ENCODE results near the gene TSPAN31. TPM values are rescaled to one million over a fixed set of nuclear protein-coding genes. Genes with fewer than 3 reads are reported as not detected.

TSPAN31 gene
- total RNA-seq, 1 donor from 2014 or later = 109 TPM

DNA sequence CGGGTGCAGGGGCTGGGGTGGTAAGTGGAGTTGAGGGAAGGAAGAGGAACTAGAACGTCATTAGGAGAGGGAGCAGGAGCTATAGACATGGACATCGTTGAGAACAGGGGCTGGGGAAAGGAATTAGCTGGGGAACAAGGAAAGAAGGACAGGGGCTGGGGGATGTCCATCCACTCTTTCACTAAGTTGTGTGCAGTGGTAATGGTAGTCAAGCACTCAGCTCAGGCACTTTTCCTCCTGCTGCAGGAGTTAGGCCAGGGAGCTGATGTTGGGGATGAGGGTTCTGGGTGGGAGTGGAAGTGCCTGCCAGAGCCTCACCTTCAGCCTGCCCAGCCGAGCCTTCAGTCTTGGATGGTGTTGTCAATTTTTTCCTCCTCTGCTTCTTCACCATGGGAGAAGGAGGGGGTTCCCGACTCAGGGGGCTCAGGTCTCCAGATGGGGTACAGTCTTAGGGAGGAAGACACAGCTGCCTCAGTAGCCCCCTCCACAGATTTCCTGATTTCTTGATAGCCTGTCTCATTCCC lies 15.5 kb upstream of the TSPAN31 start:
- no peak for DNase-seq (ENCODE audit: low read depth)
- H3K27me3 ChIP-seq (ENCODE audit: control insufficient read depth, insufficient read depth, low read length) = peaks cover 7% of the 10 kb centered on the region
- H3K4me3 ChIP-seq (ENCODE audit: low read depth, low read length) = no peak overlapping the region

DNA sequence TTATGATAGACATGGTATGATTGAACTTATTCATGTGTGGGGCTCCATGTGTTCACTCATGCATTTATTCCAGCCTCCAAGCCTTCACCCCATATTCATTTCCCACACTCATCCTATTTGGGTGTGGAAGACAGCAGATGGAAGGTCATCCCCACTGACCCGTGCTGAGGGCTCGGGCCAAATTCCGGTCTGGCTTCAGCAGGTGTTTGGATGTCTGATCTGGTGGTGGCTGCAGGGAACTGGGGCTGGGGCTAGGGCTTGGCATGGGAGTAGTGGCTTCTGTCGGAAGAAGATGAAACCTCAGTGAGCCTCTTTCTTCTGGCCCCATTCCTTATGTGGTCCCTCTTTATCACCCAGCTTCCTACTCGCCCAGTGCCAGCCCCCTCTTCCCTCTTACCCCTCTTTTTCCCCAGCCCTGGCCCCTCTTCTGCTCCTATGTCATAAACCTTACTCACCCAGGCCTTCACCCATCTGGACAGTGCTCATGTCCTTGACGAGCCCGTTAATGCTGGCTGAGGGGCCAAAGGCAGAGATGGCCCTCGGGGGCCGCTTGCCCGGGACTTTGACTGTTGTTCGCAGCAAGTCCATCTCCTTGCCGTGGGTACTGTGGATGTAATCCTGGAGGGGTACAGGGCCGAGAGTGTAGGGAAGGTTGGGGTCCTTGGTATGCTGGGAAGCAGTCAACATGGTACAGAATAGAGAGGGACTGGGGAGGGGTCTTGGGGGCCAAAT lies 14.3 kb upstream of the TSPAN31 start:
- DNase-seq (ENCODE audit: low read depth) (no peak), FAIRE-seq (no peak)
- no peak overlapping the region for H3K4me3 ChIP-seq (ENCODE audit: low read depth, low read length)

More for the DNA sequence above, 15.5 kb upstream of the TSPAN31 start:
- TF ChIP-seq, protein P1, sequence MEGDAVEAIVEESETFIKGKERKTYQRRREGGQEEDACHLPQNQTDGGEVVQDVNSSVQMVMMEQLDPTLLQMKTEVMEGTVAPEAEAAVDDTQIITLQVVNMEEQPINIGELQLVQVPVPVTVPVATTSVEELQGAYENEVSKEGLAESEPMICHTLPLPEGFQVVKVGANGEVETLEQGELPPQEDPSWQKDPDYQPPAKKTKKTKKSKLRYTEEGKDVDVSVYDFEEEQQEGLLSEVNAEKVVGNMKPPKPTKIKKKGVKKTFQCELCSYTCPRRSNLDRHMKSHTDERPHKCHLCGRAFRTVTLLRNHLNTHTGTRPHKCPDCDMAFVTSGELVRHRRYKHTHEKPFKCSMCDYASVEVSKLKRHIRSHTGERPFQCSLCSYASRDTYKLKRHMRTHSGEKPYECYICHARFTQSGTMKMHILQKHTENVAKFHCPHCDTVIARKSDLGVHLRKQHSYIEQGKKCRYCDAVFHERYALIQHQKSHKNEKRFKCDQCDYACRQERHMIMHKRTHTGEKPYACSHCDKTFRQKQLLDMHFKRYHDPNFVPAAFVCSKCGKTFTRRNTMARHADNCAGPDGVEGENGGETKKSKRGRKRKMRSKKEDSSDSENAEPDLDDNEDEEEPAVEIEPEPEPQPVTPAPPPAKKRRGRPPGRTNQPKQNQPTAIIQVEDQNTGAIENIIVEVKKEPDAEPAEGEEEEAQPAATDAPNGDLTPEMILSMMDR (IDR thresholded peaks at IDR 0.05; ENCODE audit: insufficient read depth, low read length, severe bottlenecking) = no peak
- no peak for FAIRE-seq
- H3K36me3 ChIP-seq (ENCODE audit: control insufficient read depth, insufficient read depth, low read length) = no peaks in the 10 kb centered on the region

DNA sequence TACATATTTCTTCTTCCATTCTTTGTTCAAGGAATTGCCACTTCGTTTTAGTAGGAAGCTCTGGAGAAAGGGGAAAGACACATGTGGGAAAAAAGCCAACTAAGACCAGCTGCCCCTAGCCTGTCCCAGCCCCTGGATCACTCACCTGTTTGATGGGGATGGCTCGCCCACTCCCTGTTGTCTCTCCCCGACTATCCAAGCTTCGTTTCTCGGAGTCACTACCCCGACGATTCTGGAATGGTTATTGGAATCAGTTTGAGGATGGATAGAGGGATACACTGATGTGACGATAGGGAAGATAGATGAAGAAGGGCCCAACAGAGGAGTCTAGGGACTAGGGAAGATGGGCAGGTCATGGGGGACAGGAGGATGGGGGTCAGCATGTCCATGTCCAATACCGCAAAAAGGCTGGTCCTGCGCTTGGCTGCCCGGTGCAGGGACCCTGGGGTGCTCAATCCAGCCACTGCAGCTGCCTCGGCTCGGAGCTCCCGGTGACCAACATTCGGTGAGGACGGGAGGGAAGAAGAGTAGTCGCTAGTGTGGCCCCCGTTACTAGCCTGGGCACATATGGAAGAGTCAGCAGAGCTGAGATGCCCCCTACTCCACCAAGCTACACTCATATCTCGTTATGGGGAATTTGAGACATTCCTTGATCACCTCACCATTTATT lies 13.3 kb upstream of the TSPAN31 start:
- no peak for DNase-seq (ENCODE audit: low read depth)
- Histone ChIP-seq H3K4me3 (ENCODE audit: low read depth, low read length) (no peak overlapping the region), H3K27me3 (ENCODE audit: control insufficient read depth, insufficient read depth, low read length) (peaks cover 20% of the 10 kb centered on the region), H3K36me3 (ENCODE audit: control insufficient read depth, insufficient read depth, low read length) (no peaks in the 10 kb centered on the region)
- TF ChIP-seq, protein P1 (IDR thresholded peaks at IDR 0.05; ENCODE audit: insufficient read depth, low read length, severe bottlenecking) = no peak
- no peak for FAIRE-seq

More for the DNA sequence above, 14.3 kb upstream of the TSPAN31 start:
- TF ChIP-seq, protein P1 (IDR thresholded peaks at IDR 0.05; ENCODE audit: insufficient read depth, low read length, severe bottlenecking) = no peak
- peaks cover 13% of the 10 kb centered on the region for H3K27me3 ChIP-seq (ENCODE audit: control insufficient read depth, insufficient read depth, low read length)
- H3K36me3 ChIP-seq (ENCODE audit: control insufficient read depth, insufficient read depth, low read length) = no peaks in the 10 kb centered on the region

DNA sequence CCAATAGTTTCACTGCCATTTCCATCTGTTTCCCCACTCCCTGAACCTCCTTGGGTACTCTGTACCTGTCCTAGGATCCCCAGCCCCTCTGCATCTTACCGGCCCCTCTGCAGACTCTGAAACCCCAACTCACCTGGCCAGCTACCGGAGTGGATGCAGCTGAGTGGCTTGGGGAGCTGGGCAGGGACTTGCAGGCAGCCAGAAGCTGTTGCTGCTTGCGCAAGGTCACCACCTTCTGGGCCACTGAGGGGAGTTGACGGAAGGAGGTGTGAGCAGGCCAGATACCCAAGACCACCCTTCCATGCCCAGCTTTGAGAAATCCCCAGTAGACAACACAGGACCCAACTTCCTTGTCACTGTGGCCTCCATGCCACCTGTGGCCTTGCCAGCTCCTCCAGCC lies 12.6 kb upstream of the TSPAN31 start:
- Histone ChIP-seq H3K36me3 (ENCODE audit: control insufficient read depth, insufficient read depth, low read length) (no peaks in the 10 kb centered on the region), H3K4me3 (ENCODE audit: low read depth, low read length) (no peak overlapping the region), H3K27me3 (ENCODE audit: control insufficient read depth, insufficient read depth, low read length) (peaks cover 26% of the 10 kb centered on the region)
- no peak for FAIRE-seq
- TF ChIP-seq, protein P1 (IDR thresholded peaks at IDR 0.05; ENCODE audit: insufficient read depth, low read length, severe bottlenecking) = no peak
- no peak for DNase-seq (ENCODE audit: low read depth)

DNA sequence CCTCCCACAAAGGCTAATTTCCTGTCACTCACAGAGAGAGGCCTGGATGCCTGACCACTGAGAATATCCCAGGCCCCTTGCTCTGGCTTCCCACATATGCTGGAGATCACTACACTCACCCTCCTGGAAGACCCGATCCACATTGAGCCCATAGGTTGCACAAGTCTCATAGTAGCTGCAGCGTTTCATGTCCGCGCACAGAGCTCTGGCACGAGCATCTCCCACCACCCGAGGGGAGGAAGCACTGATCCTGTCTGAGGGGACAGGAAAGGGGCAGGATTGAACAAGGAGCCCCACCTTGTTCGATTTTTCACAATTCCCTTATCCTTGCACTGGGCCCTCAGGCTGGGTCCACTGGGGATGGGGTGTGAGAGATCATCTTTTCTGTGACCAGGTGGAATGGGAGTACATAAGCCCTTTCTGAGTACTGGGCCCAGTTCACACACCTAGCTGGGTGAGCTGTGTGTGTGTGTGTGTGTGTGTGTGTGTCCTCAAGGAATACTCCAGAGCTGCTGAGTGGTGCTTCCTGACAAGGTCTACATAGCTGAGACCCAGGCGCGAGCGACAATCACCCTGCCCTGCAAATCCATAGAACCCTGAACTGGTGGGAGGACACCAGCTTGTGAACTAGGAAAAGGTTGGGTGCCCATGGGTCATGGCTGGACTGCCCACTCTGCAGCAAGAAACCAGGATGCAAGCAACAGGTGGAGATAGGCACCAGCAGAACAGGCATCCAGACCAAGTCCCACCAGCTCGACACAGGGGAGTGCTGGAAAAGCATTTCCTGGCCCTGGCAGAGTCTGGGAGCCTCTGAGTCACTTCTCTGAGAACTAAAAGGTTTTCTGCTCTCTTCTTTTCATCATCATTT lies 11.9 kb upstream of the TSPAN31 start:
- FAIRE-seq = no peak
- H3K4me3 ChIP-seq (ENCODE audit: low read depth, low read length) = no peak overlapping the region
- H3K27me3 ChIP-seq (ENCODE audit: control insufficient read depth, insufficient read depth, low read length) = peaks cover 29% of the 10 kb centered on the region
- TF ChIP-seq, protein P1 (IDR thresholded peaks at IDR 0.05; ENCODE audit: insufficient read depth, low read length, severe bottlenecking) = no peak
- no peaks in the 10 kb centered on the region for H3K36me3 ChIP-seq (ENCODE audit: control insufficient read depth, insufficient read depth, low read length)
- DNase-seq (ENCODE audit: low read depth) = no peak
